Measurements from ENCODE around the gene DPYSL3.

DPYSL3 gene

DNA sequence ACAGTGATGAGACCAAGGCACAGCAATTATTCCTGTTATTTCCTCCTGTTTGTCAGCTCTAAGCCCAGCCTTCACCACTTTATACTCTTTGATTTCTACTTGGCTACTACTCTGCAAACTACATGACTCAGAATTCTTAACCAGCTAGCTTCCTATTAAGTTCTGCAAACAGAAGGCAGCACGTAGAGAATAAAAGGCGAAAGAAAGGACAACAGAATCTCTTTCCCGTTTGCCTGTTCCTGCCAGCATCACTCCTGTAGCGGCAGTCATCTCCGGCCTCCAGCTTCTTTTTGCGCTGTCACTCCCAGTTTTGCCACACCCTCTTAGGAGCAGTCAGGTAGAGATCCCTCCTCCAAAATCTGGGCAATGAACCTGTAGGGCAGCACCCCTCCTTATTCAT lies 29.9 kb downstream of the DPYSL3 start:
- Histone ChIP-seq H3K36me3 (ENCODE audit: low read length) (no peaks in the 10 kb centered on the region), H3K4me2 (ENCODE audit: low read depth, low read length, poor library complexity, severe bottlenecking) (no peak overlapping the region), H2AFZ (ENCODE audit: low read depth, low read length, severe bottlenecking) (no peak overlapping the region), H3K27me3 (ENCODE audit: low read length) (no peaks in the 10 kb centered on the region), H3F3A (ENCODE audit: insufficient read depth) (no peaks in the 10 kb centered on the region), H3K4me3 (ENCODE audit: insufficient read depth, low read length, poor library complexity, severe bottlenecking) (no peak overlapping the region), H3K9me2 (replicated peaks; ENCODE audit: insufficient read depth, low read length) (no peaks in the 10 kb centered on the region), H3K9ac (ENCODE audit: low read length) (no peak overlapping the region), H3K27ac (ENCODE audit: low read depth, low read length) (no peak overlapping the region), H3K79me2 (ENCODE audit: insufficient read depth, low read length) (no peaks in the 10 kb centered on the region), H4K20me1 (ENCODE audit: low read depth, low read length) (no peaks in the 10 kb centered on the region), H3K9me3 (ENCODE audit: insufficient read depth, low read length) (no peaks in the 10 kb centered on the region)
- TF ChIP-seq, protein P1, sequence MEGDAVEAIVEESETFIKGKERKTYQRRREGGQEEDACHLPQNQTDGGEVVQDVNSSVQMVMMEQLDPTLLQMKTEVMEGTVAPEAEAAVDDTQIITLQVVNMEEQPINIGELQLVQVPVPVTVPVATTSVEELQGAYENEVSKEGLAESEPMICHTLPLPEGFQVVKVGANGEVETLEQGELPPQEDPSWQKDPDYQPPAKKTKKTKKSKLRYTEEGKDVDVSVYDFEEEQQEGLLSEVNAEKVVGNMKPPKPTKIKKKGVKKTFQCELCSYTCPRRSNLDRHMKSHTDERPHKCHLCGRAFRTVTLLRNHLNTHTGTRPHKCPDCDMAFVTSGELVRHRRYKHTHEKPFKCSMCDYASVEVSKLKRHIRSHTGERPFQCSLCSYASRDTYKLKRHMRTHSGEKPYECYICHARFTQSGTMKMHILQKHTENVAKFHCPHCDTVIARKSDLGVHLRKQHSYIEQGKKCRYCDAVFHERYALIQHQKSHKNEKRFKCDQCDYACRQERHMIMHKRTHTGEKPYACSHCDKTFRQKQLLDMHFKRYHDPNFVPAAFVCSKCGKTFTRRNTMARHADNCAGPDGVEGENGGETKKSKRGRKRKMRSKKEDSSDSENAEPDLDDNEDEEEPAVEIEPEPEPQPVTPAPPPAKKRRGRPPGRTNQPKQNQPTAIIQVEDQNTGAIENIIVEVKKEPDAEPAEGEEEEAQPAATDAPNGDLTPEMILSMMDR (IDR thresholded peaks at IDR 0.05; ENCODE audit: insufficient read depth, low read length, poor library complexity, severe bottlenecking) = no peak
- no peak for TF ChIP-seq EZH2phosphoT487 (conservative IDR thresholded peaks at IDR 0.05; ENCODE audit: low read length)

- H3K9me3 ChIP-seq (ENCODE audit: insufficient read depth, low read length) = no peaks in the 10 kb centered on the region
- H3K9ac ChIP-seq (ENCODE audit: low read length) = no peak overlapping the region
- no peaks in the 10 kb centered on the region for H4K20me1 ChIP-seq (ENCODE audit: low read depth, low read length)
- H3K4me3 ChIP-seq (ENCODE audit: insufficient read depth, low read length, poor library complexity, severe bottlenecking) = no peak overlapping the region
- H3K4me2 ChIP-seq (ENCODE audit: low read depth, low read length, poor library complexity, severe bottlenecking) = no peak overlapping the region
- no peaks in the 10 kb centered on the region for H3K36me3 ChIP-seq (ENCODE audit: low read length)
- H3F3A ChIP-seq (ENCODE audit: insufficient read depth) = no peaks in the 10 kb centered on the region
- no peaks in the 10 kb centered on the region for H3K9me2 ChIP-seq (replicated peaks; ENCODE audit: insufficient read depth, low read length)
- H3K79me2 ChIP-seq (ENCODE audit: insufficient read depth, low read length) = no peaks in the 10 kb centered on the region
- no peak overlapping the region for H3K27ac ChIP-seq (ENCODE audit: low read depth, low read length)
- no peak overlapping the region for H2AFZ ChIP-seq (ENCODE audit: low read depth, low read length, severe bottlenecking)
- TF ChIP-seq, protein P1 (IDR thresholded peaks at IDR 0.05; ENCODE audit: insufficient read depth, low read length, poor library complexity, severe bottlenecking) = no peak
- TF ChIP-seq EZH2phosphoT487 (conservative IDR thresholded peaks at IDR 0.05; ENCODE audit: low read length) = no peak
- no peaks in the 10 kb centered on the region for H3K27me3 ChIP-seq (ENCODE audit: low read length)
Measured at GRCh38 chr5:147479444-147479843, 30.4 kb downstream of the DPYSL3 start.

GRCh38 chr5:147474140-147474539 lies 35.7 kb downstream of the DPYSL3 start:
- no peaks in the 10 kb centered on the region for H3K9me3 ChIP-seq (ENCODE audit: insufficient read depth, low read length)
- H4K20me1 ChIP-seq (ENCODE audit: low read depth, low read length) = no peaks in the 10 kb centered on the region
- H3K9ac ChIP-seq (ENCODE audit: low read length) = no peak overlapping the region
- no peaks in the 10 kb centered on the region for H3K27me3 ChIP-seq (ENCODE audit: low read length)
- TF ChIP-seq, protein P1 (IDR thresholded peaks at IDR 0.05; ENCODE audit: insufficient read depth, low read length, poor library complexity, severe bottlenecking) = no peak
- no peak for TF ChIP-seq EZH2phosphoT487 (conservative IDR thresholded peaks at IDR 0.05; ENCODE audit: low read length)
- H3K4me2 ChIP-seq (ENCODE audit: low read depth, low read length, poor library complexity, severe bottlenecking) = no peak overlapping the region
- H2AFZ ChIP-seq (ENCODE audit: low read depth, low read length, severe bottlenecking) = no peak overlapping the region
- no peak overlapping the region for H3K27ac ChIP-seq (ENCODE audit: low read depth, low read length)
- H3F3A ChIP-seq (ENCODE audit: insufficient read depth) = no peaks in the 10 kb centered on the region
- no peak overlapping the region for H3K4me3 ChIP-seq (ENCODE audit: insufficient read depth, low read length, poor library complexity, severe bottlenecking)
- no peaks in the 10 kb centered on the region for H3K79me2 ChIP-seq (ENCODE audit: insufficient read depth, low read length)
- H3K9me2 ChIP-seq (replicated peaks; ENCODE audit: insufficient read depth, low read length) = no peaks in the 10 kb centered on the region
- no peaks in the 10 kb centered on the region for H3K36me3 ChIP-seq (ENCODE audit: low read length)

Data from SU-DHL-6 (cell line).